ENCODE data around the gene E2F3. TPM values are rescaled to one million over a fixed set of nuclear protein-coding genes. Genes with fewer than 3 reads are reported as not detected.
"Not testable (repeated sequence)": the region's sequence is repeated elsewhere in the genome, so short reads cannot be mapped to it uniquely, and the experiment has no call there.

E2F3 gene
- total and polyA plus RNA-seq, 2 donors (not counting 1 experiment from before 2014, with no cell fraction given), result 4.1 to 12.3 TPM

- H3K4me3 ChIP-seq (replicated peaks in 1 of 4; ENCODE audit: control extremely low read depth in 1 of 4, insufficient read depth in 1 of 4, low read depth in 3 of 4, low read length in 4 of 4), result no peak overlapping the region
- H3K36me3 ChIP-seq (ENCODE audit: control insufficient read depth, insufficient read depth, low read length), result no peaks in the 10 kb centered on the region
- no peaks in the 10 kb centered on the region for H4K20me1 ChIP-seq (ENCODE audit: control insufficient read depth, extremely low read depth, insufficient read depth, low read length)
- H2AFZ ChIP-seq (ENCODE audit: low read length), result no peak overlapping the region
- H3K27me3 ChIP-seq (ENCODE audit: control insufficient read depth, insufficient read depth, low read length), result no peaks in the 10 kb centered on the region
- no peak overlapping the region for H3K9ac ChIP-seq (ENCODE audit: insufficient read depth, low read length)
- no peak for TF ChIP-seq EZH2 (IDR thresholded peaks at IDR 0.05; ENCODE audit: low read length, missing control alignments)
- no peak for TF ChIP-seq CTCF (conservative IDR thresholded peaks at IDR 0.05 in 1 of 2, IDR thresholded peaks at IDR 0.05 in 1 of 2; ENCODE audit: low read depth in 1 of 2, low read length in 2 of 2)
- H3K4me1 ChIP-seq (ENCODE audit: control insufficient read depth, extremely low read depth, insufficient read depth, low read length), result no peaks in the 10 kb centered on the region
- peaks cover 17% of the 10 kb centered on the region for H3K79me2 ChIP-seq (ENCODE audit: control insufficient read depth, insufficient read depth, low read length)
- no peak overlapping the region for H3K27ac ChIP-seq (ENCODE audit: insufficient read depth, low read length)
- no peaks in the 10 kb centered on the region for H3K9me3 ChIP-seq (ENCODE audit: control insufficient read depth, insufficient read depth, low read depth, low read length)
- DNase-seq (ENCODE audit: low read depth in 2 of 2), result no peak
- no peak overlapping the region for H3K4me2 ChIP-seq (ENCODE audit: extremely low read depth, insufficient read depth, low read length)
These were observed 63.2 kb downstream of the E2F3 start for GRCh38 chr6:20464847-20465246.

DNA sequence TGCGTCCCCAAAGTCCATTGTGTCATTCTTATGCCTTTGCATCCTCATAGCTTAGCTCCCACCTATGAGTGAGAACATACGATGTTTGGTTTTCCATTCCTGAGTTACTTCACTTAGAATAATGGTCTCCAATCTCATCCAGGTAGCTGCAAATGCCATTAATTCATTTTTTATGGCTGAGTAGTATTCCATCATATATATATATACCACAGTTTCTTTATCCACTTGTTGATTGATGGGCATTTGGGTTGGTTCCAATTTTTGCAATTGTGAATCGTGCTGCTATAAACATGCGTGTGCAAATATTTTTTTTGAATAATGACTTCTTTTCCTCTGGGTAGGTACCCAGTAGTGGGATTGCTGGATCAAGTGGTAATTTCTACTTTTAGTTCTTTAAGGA lies 63.9 kb downstream of the E2F3 start:
- not testable (repeated sequence) for H4K20me1 ChIP-seq (ENCODE audit: control insufficient read depth, extremely low read depth, insufficient read depth, low read length); H3K9ac ChIP-seq (ENCODE audit: insufficient read depth, low read length); H2AFZ ChIP-seq (ENCODE audit: low read length); H3K4me2 ChIP-seq (ENCODE audit: extremely low read depth, insufficient read depth, low read length); H3K36me3 ChIP-seq (ENCODE audit: control insufficient read depth, insufficient read depth, low read length); H3K27ac ChIP-seq (ENCODE audit: insufficient read depth, low read length); H3K9me3 ChIP-seq (ENCODE audit: control insufficient read depth, insufficient read depth, low read depth, low read length); DNase-seq (ENCODE audit: low read depth in 2 of 2); H3K27me3 ChIP-seq (ENCODE audit: control insufficient read depth, insufficient read depth, low read length); H3K4me1 ChIP-seq (ENCODE audit: control insufficient read depth, extremely low read depth, insufficient read depth, low read length); H3K4me3 ChIP-seq (replicated peaks in 1 of 4; ENCODE audit: control extremely low read depth in 1 of 4, insufficient read depth in 1 of 4, low read depth in 3 of 4, low read length in 4 of 4)
- H3K79me2 ChIP-seq (ENCODE audit: control insufficient read depth, insufficient read depth, low read length), result peaks cover 16% of the 10 kb centered on the region

GRCh38 chr6:20467437-20467836 lies 65.8 kb downstream of the E2F3 start:
- no peak overlapping the region for H2AFZ ChIP-seq (ENCODE audit: low read length)
- H3K9ac ChIP-seq (ENCODE audit: insufficient read depth, low read length), result no peak overlapping the region
- peaks cover 14% of the 10 kb centered on the region for H3K79me2 ChIP-seq (ENCODE audit: control insufficient read depth, insufficient read depth, low read length)
- H4K20me1 ChIP-seq (ENCODE audit: control insufficient read depth, extremely low read depth, insufficient read depth, low read length), result no peaks in the 10 kb centered on the region
- H3K9me3 ChIP-seq (ENCODE audit: control insufficient read depth, insufficient read depth, low read depth, low read length), result no peaks in the 10 kb centered on the region
- no peaks in the 10 kb centered on the region for H3K27me3 ChIP-seq (ENCODE audit: control insufficient read depth, insufficient read depth, low read length)
- no peak overlapping the region for H3K4me3 ChIP-seq (replicated peaks in 1 of 4; ENCODE audit: control extremely low read depth in 1 of 4, insufficient read depth in 1 of 4, low read depth in 3 of 4, low read length in 4 of 4)
- TF ChIP-seq CTCF (conservative IDR thresholded peaks at IDR 0.05 in 1 of 2, IDR thresholded peaks at IDR 0.05 in 1 of 2; ENCODE audit: low read depth in 1 of 2, low read length in 2 of 2), result no peak
- TF ChIP-seq EZH2 (IDR thresholded peaks at IDR 0.05; ENCODE audit: low read length, missing control alignments), result no peak
- no peak for DNase-seq (ENCODE audit: low read depth in 2 of 2)
- H3K4me2 ChIP-seq (ENCODE audit: extremely low read depth, insufficient read depth, low read length), result no peak overlapping the region
- no peaks in the 10 kb centered on the region for H3K36me3 ChIP-seq (ENCODE audit: control insufficient read depth, insufficient read depth, low read length)
- no peak overlapping the region for H3K27ac ChIP-seq (ENCODE audit: insufficient read depth, low read length)
- no peaks in the 10 kb centered on the region for H3K4me1 ChIP-seq (ENCODE audit: control insufficient read depth, extremely low read depth, insufficient read depth, low read length)
